NCI-H146 treated with DMSO at 0.1 percent for 48 hours (cell line): Measurements from ENCODE around the gene GPX5.
"Not testable (repeated sequence)": the region's sequence is repeated elsewhere in the genome, so short reads cannot be mapped to it uniquely, and the experiment has no call there.

Experiments used
- DNase-seq: peaks from one replicate; lab custom pipeline; 2025; ENCODE audit not compliant: unreplicated experiment; lab: John Stamatoyannopoulos, UW

The GPX5 gene, protein sequence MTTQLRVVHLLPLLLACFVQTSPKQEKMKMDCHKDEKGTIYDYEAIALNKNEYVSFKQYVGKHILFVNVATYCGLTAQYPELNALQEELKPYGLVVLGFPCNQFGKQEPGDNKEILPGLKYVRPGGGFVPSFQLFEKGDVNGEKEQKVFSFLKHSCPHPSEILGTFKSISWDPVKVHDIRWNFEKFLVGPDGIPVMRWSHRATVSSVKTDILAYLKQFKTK

GRCh38 chr6:28525496-28526039 lies at the start of gene GPX5:
GPX5 (plus strand) TSS chr6:28525881; CDS start chr6:28526014, 133 bp downstream.
- no peak for DNase-seq

GRCh38 chr6:28478518-28478917 lies 47.2 kb upstream of the GPX5 start:
- no peak for DNase-seq

GRCh38 chr6:28480253-28480932 lies 45.3 kb upstream of the GPX5 start:
- no peak for DNase-seq

DNA sequence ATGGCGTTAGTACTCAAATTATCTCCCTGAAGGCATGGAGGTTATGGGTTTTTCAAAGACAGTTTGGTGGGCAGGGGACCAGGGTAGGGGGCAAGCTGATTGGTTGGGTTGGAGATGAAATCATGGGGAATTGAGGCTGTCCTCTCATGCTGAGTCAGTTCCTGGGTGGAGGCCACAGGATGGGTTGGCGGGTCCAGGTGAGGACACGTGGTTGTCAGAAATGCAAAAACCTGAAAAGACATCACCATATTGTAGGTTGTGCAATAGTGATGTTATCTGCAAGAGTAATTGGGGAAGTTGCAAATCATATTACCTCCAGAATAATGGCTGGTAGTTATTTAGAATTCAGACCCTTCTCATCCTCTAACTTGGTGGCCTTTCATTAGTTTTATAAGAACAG lies 40.2 kb upstream of the GPX5 start:
- no peak for DNase-seq

GRCh38 chr6:28486533-28486932 lies 39.1 kb upstream of the GPX5 start:
- no peak for DNase-seq

- no peak for DNase-seq
These were observed 38.5 kb upstream of the GPX5 start for GRCh38 chr6:28486988-28487742.

DNA sequence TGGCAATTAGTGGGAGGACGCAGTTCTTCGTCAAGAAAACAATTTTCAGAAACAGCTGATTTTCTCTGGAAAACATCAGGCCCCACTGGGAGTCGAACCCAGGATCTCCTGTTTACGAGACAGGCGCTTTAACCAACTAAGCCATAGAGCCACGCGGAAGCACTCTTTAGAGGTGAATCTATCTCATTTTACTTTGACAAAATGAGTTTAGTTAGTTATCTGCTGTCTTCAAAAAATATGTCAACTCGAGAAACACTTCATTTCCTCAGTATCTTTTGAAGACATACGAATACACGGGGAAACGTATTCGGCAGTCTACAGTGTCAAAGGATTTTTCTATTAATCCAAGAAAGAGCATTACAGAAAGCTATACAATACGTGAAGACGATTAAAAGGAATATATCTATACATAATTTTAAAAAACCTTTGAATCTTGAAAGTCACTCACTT lies 36.7 kb upstream of the GPX5 start:
- DNase-seq: no peak

GRCh38 chr6:28489366-28490204 lies 36.1 kb upstream of the GPX5 start:
- DNase-seq: no peak

DNA sequence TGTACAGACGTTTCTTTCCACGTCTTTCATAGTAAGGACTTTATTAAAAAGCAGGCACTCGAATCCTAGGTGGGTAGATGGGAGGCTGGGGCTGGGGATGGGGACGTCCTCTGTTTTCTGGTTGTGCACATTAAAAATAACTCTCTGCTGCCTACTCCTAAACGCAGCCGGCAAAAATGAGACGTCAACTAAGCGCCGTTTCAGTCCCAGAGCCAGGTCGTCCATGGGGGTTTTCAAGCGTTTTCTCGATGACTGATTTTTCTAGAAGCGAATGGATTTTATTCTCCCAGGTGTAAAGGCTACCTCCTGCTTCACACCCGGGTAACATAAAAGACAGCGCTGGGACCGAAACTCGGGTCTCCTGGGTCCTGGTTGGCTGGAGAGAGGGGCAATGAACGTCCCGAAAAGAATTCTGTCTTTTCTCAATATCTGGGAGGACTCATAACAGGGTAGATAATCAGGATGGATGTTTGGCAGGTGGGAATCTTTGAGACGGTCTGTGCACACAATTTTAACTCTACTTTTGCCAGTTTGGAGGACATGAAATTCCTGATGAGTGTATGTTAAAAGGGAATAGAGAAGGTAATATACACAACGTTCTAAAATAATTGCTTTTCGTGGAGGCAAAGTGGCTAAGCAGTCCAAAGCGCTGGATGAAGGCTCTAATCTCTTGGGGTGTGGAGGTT lies 35.3 kb upstream of the GPX5 start:
- no peak for DNase-seq

DNA sequence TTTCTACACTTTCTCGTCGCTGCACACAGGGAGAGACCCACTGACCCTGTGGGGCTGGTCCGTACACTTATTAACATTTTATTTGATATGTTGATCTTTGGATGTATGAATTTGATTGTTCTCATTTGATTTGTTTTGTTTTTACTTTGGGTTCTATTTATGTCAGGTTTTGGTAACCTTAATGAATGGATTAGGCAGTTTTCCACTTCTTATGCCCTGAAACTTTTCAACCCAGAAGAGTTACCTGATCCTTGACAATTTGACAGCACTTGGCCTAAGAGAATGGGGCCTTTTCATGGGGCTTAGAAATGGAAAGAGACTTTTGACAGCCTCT lies 33.7 kb upstream of the GPX5 start:
- DNase-seq: no peak

DNA sequence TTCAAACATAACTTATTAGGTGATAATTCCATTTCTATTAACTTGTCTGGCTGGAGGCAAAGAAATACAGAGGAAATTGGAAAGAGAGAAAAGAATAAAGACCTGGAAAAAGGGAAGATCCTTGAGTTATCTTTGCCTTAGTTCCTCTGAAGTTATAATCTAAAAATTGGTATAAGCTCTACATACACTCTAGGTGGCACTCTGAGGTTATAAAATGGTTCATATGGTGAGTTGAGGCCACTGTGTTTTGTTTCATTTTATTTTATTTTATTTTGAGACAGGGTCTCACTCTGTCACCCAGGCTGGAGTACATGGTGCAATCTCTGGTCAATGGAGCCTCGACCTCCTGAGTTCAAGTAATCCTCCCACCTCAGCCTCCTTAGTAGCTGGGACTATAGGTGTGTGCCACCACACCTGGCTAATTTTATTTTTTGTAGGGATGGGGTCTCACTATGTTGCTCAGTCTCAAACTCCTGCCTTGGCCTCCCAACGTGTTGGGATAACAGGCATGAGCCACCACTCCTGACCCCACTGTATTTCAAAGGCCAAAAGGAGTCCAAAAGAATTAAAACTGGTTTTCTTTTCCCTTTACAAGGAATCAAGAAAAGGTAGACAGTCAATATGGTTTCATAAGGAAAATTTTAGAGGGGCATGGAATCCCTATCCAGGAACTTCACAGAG lies 29.4 kb upstream of the GPX5 start:
- DNase-seq: no peak

DNA sequence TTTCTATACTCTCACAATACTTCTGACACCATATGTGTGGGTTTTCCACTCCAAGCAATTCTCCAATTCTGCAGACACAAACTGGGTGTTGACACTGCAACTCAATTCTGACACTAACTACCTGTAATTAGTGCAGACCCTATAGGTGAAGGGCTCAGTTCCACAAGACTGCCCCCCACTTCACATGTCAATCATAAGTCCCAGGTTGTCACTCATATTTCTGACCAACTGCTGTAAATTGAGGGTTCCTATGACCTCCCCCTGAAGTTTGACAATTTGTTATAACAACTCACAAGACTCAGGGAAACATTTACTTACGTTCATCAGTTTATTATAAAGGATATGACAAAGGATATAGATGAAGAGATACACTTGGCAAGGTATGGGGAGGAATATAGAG lies 28.4 kb upstream of the GPX5 start:
- no peak for DNase-seq

- DNase-seq: no peak
These were observed 27.8 kb upstream of the GPX5 start for GRCh38 chr6:28497893-28498292.

DNA sequence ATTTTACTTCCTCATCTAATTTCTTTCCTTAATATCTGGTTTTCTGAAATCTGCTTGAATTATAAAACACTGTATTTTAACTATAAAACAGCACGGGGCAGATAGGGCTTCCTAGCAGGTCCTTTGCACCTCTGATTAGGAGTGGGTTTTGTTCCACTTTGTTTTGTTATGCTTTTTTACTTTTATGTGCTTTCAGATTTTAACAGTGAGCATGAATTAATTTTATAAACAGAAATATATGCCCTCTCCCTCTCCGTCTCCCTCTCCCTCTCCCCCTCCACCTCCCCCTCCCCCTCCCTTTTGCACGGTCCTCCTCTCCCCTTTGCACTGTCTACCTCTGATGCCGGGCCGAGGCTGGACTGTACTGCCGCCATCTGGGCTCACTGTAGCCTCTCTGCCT lies 24.4 kb upstream of the GPX5 start:
- DNase-seq: no peak

DNA sequence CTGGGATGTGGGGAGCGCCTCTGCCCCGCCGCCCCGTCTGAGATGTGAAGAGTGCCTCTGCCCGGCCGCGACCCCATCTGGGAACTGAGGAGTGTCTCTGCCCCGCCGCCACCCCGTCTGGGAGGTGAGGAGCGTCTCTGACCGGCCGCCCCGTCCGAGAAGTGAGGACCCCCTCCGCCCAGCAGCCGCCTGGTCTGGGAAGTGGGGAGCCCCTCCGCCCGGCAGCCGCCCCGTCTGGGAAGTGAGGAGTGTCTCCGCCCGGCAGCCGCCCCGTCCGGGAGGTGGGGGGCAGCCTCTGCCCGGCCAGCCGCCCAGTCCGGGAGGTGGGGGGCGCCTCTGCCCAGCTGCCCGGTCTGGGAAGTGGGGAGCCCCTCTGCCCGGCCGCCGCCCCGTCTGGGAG lies 23.5 kb upstream of the GPX5 start:
- DNase-seq: not testable (repeated sequence)

DNA sequence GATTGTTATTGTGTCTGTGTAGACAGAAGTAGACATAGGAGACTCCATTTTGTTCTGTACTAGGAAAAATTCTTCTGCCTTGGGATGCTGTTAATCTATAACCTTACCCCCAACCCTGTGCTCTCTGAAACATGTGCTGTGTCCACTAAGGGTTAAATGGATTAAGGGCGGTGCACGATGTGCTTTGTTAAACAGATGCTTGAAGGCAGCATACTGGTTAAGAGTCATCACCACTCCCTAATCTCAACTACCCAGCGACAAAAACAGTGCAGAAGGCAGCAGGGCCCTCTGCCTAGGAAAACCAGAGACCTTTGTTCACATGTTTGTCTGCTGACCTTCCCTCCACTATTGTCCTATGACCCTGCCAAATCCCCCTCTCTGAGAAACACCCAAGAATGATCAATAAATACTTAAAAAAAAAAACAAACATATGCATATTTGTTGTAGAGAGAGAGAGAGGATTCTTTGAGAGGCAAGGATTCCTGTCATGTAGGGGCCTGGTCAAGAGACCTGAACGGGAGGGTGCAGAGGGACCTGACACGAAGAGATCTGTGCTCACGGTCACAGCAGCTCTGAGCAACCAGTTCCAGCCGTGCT lies 22.9 kb upstream of the GPX5 start:
- not testable (repeated sequence) for DNase-seq

DNA sequence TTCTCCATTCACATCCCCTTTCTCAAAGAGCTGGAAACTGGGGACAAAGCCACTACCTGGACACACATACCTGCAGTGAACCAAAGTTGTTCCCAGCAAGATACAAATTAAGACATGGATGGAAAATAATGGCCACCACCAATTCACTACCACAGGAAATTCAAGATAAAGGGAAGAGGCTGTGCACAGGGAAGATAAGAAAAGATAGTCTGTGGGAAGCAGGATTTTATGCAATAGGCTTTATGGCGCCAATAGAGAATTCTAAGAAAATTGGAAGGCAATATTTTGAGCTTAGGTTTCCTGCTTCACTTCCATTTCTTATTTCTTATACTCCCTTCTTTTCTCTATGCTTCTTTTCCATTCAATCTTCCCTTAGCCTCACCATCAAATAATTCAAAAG lies 19.9 kb upstream of the GPX5 start:
- no peak for DNase-seq

- no peak for DNase-seq
These were observed 18.7 kb upstream of the GPX5 start for GRCh38 chr6:28506807-28507475.
